PC-3 (cell line): ENCODE measurements around the gene TRIM60. TPM values are rescaled to one million over a fixed set of nuclear protein-coding genes. Genes with fewer than 3 reads are reported as not detected.
"Not testable (repeated sequence)": the region's sequence is repeated elsewhere in the genome, so short reads cannot be mapped to it uniquely, and the experiment has no call there.

Experiments used
- ATAC-seq: fragments of 200-7000 bp; cut with Tn5 transposase; 2 replicates; pipeline ENCODE4 v1.9.1; 2020; ENCODE audit warnings: mild to moderate bottlenecking, moderate library complexity
- BruUV-seq: library from RNA; stranded (reverse); fragments of 400-500 nt; replicated peaks from 2 replicates; lab custom pipeline; 2021; lab: Mats Ljungman, UMichigan
- CTCF ChIA-PET: fragments of 300-600 bp; sonication (Branson Sonifier 250); formaldehyde crosslinking; loops from one replicate; lab custom pipeline; 2022; ENCODE audit warnings: antibody characterized with exemption; lab: Charles Lee
- POLR2A ChIA-PET: fragments of 300-600 bp; sonication (Branson Sonifier 250); formaldehyde crosslinking; loops from one replicate; lab custom pipeline; 2022; ENCODE audit warnings: antibody characterized with exemption; ENCODE audit not compliant: unreplicated experiment; lab: Charles Lee
- DNase-seq: peaks from one replicate; pipeline ENCODE4 v3.0.0-alpha.2; 2015
- H2AFZ ChIP-seq: fragments of 300-600 bp; sonication (generic); 2 replicates; pipeline ENCODE4 v1.6.0; 2016; ENCODE audit warnings: antibody characterized with exemption, low read length
- H3F3A ChIP-seq: fragments of 300-600 bp; sonication (generic); one replicate; pipeline ENCODE4 v1.6.0; 2017; ENCODE audit warnings: antibody characterized with exemption, low read length, control low read depth, mild to moderate bottlenecking; ENCODE audit not compliant: unreplicated experiment
- H3K27ac ChIP-seq: fragments of 300-600 bp; sonication (generic); 2 replicates; pipeline ENCODE4 v1.5.1; 2016; ENCODE audit warnings: mild to moderate bottlenecking, low read length
- H3K27me3 ChIP-seq: fragments of 300-600 bp; sonication (generic); 2 replicates; pipeline ENCODE4 v1.6.1; 2016; ENCODE audit warnings: low read length, mixed read lengths
- H3K36me3 ChIP-seq: fragments of 300-600 bp; sonication (generic); 2 replicates; pipeline ENCODE4 v1.6.1; 2016; ENCODE audit warnings: low read depth, mixed run types, low read length, mixed read lengths
- H3K4me1 ChIP-seq: fragments of 300-600 bp; sonication (generic); 2 replicates; pipeline ENCODE4 v1.5.1; 2016; ENCODE audit warnings: low read length; ENCODE audit not compliant: insufficient read depth
- H3K4me2 ChIP-seq: fragments of 300-600 bp; sonication (generic); 2 replicates; pipeline ENCODE4 v1.6.0; 2016; ENCODE audit warnings: low read length
- H3K4me3 ChIP-seq: fragments of 300-600 bp; sonication (generic); 2 replicates; pipeline ENCODE4 v1.5.1; 2016; ENCODE audit warnings: mild to moderate bottlenecking, low read length, mixed read lengths
- H3K79me2 ChIP-seq: fragments of 300-600 bp; sonication (generic); 2 replicates; pipeline ENCODE4 v1.6.1; 2017; ENCODE audit warnings: low read length, mixed read lengths
- H3K9ac ChIP-seq: fragments of 300-600 bp; sonication (generic); 2 replicates; pipeline ENCODE4 v1.6.0; 2016; ENCODE audit warnings: mild to moderate bottlenecking, low read length
- H3K9me2 ChIP-seq: fragments of 300-600 bp; sonication (generic); replicated peaks from 2 replicates; pipeline ENCODE4 v1.6.1; 2016; ENCODE audit warnings: mixed run types, low read length, mixed read lengths
- H3K9me3 ChIP-seq: fragments of 300-600 bp; sonication (generic); 2 replicates; pipeline ENCODE4 v1.6.1; 2016; ENCODE audit warnings: low read length, mixed read lengths
- H4K20me1 ChIP-seq: fragments of 300-600 bp; sonication (generic); 2 replicates; pipeline ENCODE4 v1.6.1; 2016; ENCODE audit warnings: low read length, mixed read lengths
- CTCF ChIP-seq: fragments of 300-600 bp; sonication (generic); conservative IDR thresholded peaks from 2 replicates; pipeline ENCODE4 v1.5.1; 2017; ENCODE audit warnings: antibody characterized with exemption, low read depth, mild to moderate bottlenecking, low read length
- EZH2 ChIP-seq: fragments of 300-600 bp; sonication (generic); IDR thresholded peaks from one replicate; pipeline ENCODE4 v1.6.1; 2017; ENCODE audit warnings: antibody characterized with exemption, mild to moderate bottlenecking, low read length; ENCODE audit not compliant: unreplicated experiment
- EZH2phosphoT487 ChIP-seq: fragments of 300-600 bp; sonication (generic); IDR thresholded peaks from 2 replicates; pipeline ENCODE4 v1.6.1; 2018; ENCODE audit warnings: mild to moderate bottlenecking, antibody characterized with exemption, low read length, borderline replicate concordance
- intact Hi-C: fragments of 100-400 bp; cut with micrococcal nuclease; formaldehyde crosslinking; loops from 2 replicates; pipeline ENCODE4 v1.9.0; 2023
- total RNA-seq: library from RNA; depleted of rRNA; stranded (reverse); fragments of >200 nt; gene quantifications from 2 replicates; pipeline ENCODE4 v1.2.3, GENCODE V29; 2014

Gene TRIM60
- total RNA-seq, 1 experiment from 2014 or later, result not detected

GRCh38 chr4:165070560-165070959 lies 38.8 kb downstream of the TRIM60 start:
- Histone ChIP-seq H3K79me2 (no peaks in the 10 kb centered on the region), H3K27me3 (no peaks in the 10 kb centered on the region), H3K36me3 (no peaks in the 10 kb centered on the region), H3K4me2 (no peak overlapping the region), H3K9ac (no peak overlapping the region), H3K27ac (no peak overlapping the region), H3K9me2 (no peaks in the 10 kb centered on the region), H3K9me3 (no peaks in the 10 kb centered on the region), H3K4me1 (no peaks in the 10 kb centered on the region), H3K4me3 (no peak overlapping the region), H3F3A (no peaks in the 10 kb centered on the region), H2AFZ (no peak overlapping the region), H4K20me1 (no peaks in the 10 kb centered on the region)
- TF ChIP-seq CTCF, result no peak
- no peak for TF ChIP-seq EZH2
- TF ChIP-seq EZH2phosphoT487, result no peak
- POLR2A ChIA-PET, result no interaction called here
- BruUV-seq, result no TSS peak
- no peak for ATAC-seq
- no peak for DNase-seq
- intact Hi-C loops, result no loop called here
- CTCF ChIA-PET, result no interaction called here

- ATAC-seq, CTCF ChIA-PET, H3K9ac ChIP-seq, H3K9me2 ChIP-seq, H3F3A ChIP-seq, POLR2A ChIA-PET, BruUV-seq, DNase-seq, H3K4me3 ChIP-seq, H2AFZ ChIP-seq, H3K36me3 ChIP-seq, H3K9me3 ChIP-seq, intact Hi-C loops, H3K4me2 ChIP-seq, H4K20me1 ChIP-seq, H3K4me1 ChIP-seq, H3K27ac ChIP-seq, H3K79me2 ChIP-seq, H3K27me3 ChIP-seq: not testable (repeated sequence)
These were observed 41.5 kb downstream of the TRIM60 start for GRCh38 chr4:165073346-165073745.

- Histone ChIP-seq H3F3A (no peaks in the 10 kb centered on the region), H3K79me2 (no peaks in the 10 kb centered on the region), H3K27ac (no peak overlapping the region), H3K4me2 (no peak overlapping the region), H3K9me3 (no peaks in the 10 kb centered on the region), H4K20me1 (no peaks in the 10 kb centered on the region), H3K4me1 (no peaks in the 10 kb centered on the region), H3K9me2 (no peaks in the 10 kb centered on the region), H3K4me3 (no peak overlapping the region), H2AFZ (no peak overlapping the region), H3K27me3 (no peaks in the 10 kb centered on the region), H3K9ac (no peak overlapping the region), H3K36me3 (no peaks in the 10 kb centered on the region)
- CTCF ChIA-PET, result no interaction called here
- TF ChIP-seq EZH2 (no peak), EZH2phosphoT487 (no peak), CTCF (no peak)
- intact Hi-C loops, result no loop called here
- POLR2A ChIA-PET, result no interaction called here
- ATAC-seq (no peak), DNase-seq (no peak)
- no TSS peak for BruUV-seq
These were observed 45.3 kb downstream of the TRIM60 start for GRCh38 chr4:165077034-165077578.
